ENCODE results near the gene LSS. TPM values are rescaled to one million over a fixed set of nuclear protein-coding genes. Genes with fewer than 3 reads are reported as not detected.

Gene LSS
- total RNA-seq, 1 donor from 2014 or later: 99.0 TPM

GRCh38 chr21:46211376-46211775, 17.2 kb downstream of the LSS start:
- ChIA-PET POLR2A (no interaction called here), CTCF (no interaction called here)
- ATAC-seq (ENCODE audit: low read depth) (no peak), DNase-seq (peak; percentile 7)
- no peak overlapping the region for H3K27ac Mint-ChIP-seq
- TF ChIP-seq CTCF (IDR thresholded peaks at IDR 0.05): no peak
- peaks cover 56% of the 10 kb centered on the region for H3K36me3 Mint-ChIP-seq (ENCODE audit: low read depth)
- no peaks in the 10 kb centered on the region for H3K9me3 Mint-ChIP-seq
- H3K4me3 Mint-ChIP-seq: no peak overlapping the region
- intact Hi-C loops (cut with micrococcal nuclease): no loop called here
- no peaks in the 10 kb centered on the region for H3K27me3 Mint-ChIP-seq
- H3K4me1 Mint-ChIP-seq: no peaks in the 10 kb centered on the region

- ChIA-PET POLR2A (no interaction called here), CTCF (no interaction called here)
- no peak for TF ChIP-seq CTCF (IDR thresholded peaks at IDR 0.05)
- intact Hi-C loops (cut with micrococcal nuclease): no loop called here
- peak; percentile 3 for DNase-seq
- no peak for ATAC-seq (ENCODE audit: low read depth)
- Mint-ChIP-seq H3K9me3 (no peaks in the 10 kb centered on the region), H3K27me3 (no peaks in the 10 kb centered on the region), H3K4me1 (no peaks in the 10 kb centered on the region), H3K4me3 (no peak overlapping the region), H3K27ac (no peak overlapping the region), H3K36me3 (ENCODE audit: low read depth) (peaks cover 59% of the 10 kb centered on the region)
These were observed 18.0 kb downstream of the LSS start for GRCh38 chr21:46210378-46211136.

- no peak overlapping the region for H3K4me3 Mint-ChIP-seq
- DNase-seq (no peak), ATAC-seq (ENCODE audit: low read depth) (no peak)
- H3K27ac Mint-ChIP-seq: no peak overlapping the region
- intact Hi-C loops (cut with micrococcal nuclease): no loop called here
- no peaks in the 10 kb centered on the region for H3K4me1 Mint-ChIP-seq
- peaks cover 70% of the 10 kb centered on the region for H3K36me3 Mint-ChIP-seq (ENCODE audit: low read depth)
- no peak for TF ChIP-seq CTCF (IDR thresholded peaks at IDR 0.05)
- no peaks in the 10 kb centered on the region for H3K27me3 Mint-ChIP-seq
- no peaks in the 10 kb centered on the region for H3K9me3 Mint-ChIP-seq
- ChIA-PET CTCF (no interaction called here), POLR2A (no interaction called here)
These were observed 19.5 kb downstream of the LSS start for GRCh38 chr21:46208761-46209721.

DNA sequence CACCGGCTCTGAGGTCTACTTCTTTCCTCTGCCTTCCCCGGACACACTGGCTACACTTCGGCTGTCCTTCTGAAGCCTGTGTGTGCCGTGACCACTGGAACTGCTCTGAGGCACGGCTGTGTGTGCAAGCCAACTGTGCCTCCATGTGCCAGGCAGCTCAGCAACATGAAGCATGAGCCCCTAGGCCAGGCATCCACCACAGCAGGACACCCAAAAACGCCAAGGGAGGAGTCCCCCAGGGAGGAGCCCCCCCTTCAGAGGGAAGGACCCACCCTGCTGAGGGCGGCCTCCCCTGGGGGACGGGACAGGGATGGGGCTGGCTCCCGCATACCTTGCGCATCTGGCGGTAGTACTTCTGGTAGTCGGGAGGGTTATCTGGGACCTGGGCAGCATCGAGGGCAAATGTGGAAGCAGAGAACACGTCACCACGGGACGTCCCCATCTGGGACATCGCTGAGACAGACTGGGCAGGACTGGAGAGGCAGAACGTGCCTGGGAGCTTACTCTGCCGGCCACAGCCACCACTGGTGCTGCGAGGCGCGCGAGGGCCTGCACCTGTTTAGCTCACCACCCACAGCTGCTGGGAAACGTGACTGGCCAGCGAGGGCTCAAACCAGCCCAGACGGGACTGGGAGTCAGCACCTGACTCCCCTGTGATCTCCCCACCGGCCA, 20.5 kb downstream of the LSS start:
- ChIA-PET POLR2A (no interaction called here), CTCF (no interaction called here)
- Mint-ChIP-seq H3K36me3 (ENCODE audit: low read depth) (peaks cover 73% of the 10 kb centered on the region), H3K27me3 (no peaks in the 10 kb centered on the region), H3K4me3 (no peak overlapping the region), H3K9me3 (no peaks in the 10 kb centered on the region), H3K27ac (no peak overlapping the region), H3K4me1 (no peaks in the 10 kb centered on the region)
- no peak for ATAC-seq (ENCODE audit: low read depth)
- intact Hi-C loops (cut with micrococcal nuclease): no loop called here
- no peak for DNase-seq
- TF ChIP-seq CTCF (IDR thresholded peaks at IDR 0.05): no peak
